Hindlimb muscle (tissue), 1 donor: ENCODE results near the gene DDO. TPM values are rescaled to one million over a fixed set of nuclear protein-coding genes. Genes with fewer than 3 reads are reported as not detected.

Experiments used
- polyA plus RNA-seq: library from polyadenylated mRNA; unstranded; fragments of 120-200 nt; gene quantifications from one replicate; pipeline ENCODE4 v1.2.1, GENCODE V29; 2013; ENCODE audit not compliant: insufficient read length

Gene DDO
- polyA plus RNA-seq, 1 donor, result 0.89 TPM

Other genes starting within 250 kb of the DDO start
- gene WASF1, start 235.9 kb downstream of the DDO start, polyA plus RNA-seq, result 7.7 TPM
- 14.2 TPM for gene CDC40, start 235.1 kb downstream of the DDO start, polyA plus RNA-seq
- gene METTL24, start 57.2 kb downstream of the DDO start, polyA plus RNA-seq, result 0.23 TPM
- gene SLC22A16, start 61.0 kb upstream of the DDO start, polyA plus RNA-seq, result 0.45 TPM